Dedifferentiated amniotic fluid mesenchymal stem cell (primary cell): ENCODE results near the gene POLQ.
"Not testable (repeated sequence)": the region's sequence is repeated elsewhere in the genome, so short reads cannot be mapped to it uniquely, and the experiment has no call there.

Experiments used
- DNase-seq: peaks from one replicate; pipeline ENCODE4 v3.0.0-alpha.2; 2016; ENCODE audit errors: extremely low spot score

The POLQ gene

GRCh38 chr3:121418182-121418581 is 127.6 kb downstream of the POLQ start:
- DNase-seq = no peak

- DNase-seq = no peak
Observed at GRCh38 chr3:121414924-121415323, 130.9 kb downstream of the POLQ start.

DNA sequence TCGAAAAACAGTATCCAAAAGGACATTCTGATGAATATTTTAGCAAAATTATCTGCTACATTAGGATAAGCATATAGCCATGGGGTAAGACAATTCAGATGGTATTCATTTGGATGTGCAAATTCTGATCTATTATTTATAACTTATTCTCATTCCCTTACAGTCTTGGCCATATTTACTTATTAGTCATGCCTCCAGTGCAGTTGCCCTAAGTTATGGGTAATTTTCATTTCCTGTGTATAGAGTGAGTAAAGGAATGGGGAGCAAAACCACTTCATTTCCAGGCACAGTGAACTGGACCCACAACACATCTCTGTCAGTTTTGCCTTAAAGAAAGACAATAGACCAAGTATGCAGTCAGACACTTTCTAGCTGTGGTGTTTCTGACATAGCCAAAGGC is 134.3 kb downstream of the POLQ start:
- DNase-seq = no peak

GRCh38 chr3:121405631-121406030 is 140.2 kb downstream of the POLQ start:
- no peak for DNase-seq

- no peak for DNase-seq
Observed at GRCh38 chr3:121399820-121400219, 146.0 kb downstream of the POLQ start.

DNA sequence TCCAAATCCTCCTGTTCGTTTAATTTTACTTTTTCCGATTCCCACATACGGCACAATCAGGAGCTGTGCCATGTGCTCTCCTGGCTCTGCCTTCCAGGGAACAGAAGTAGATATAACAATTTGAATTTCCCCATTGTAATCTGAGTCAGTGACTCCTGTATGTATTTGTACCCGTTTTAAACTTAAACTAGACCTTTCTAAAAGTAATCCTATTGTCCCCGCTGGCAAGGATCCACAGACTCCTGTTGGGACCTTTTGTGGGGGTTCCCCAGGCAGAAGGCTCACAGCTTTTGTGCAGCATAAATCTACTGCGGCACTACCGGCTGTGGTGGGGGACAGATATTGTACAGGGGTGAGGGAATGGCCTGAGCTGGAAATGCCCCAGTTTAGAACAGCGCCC is 147.7 kb downstream of the POLQ start:
- DNase-seq = not testable (repeated sequence)

GRCh38 chr3:121395967-121396366 is 149.8 kb downstream of the POLQ start:
- not testable (repeated sequence) for DNase-seq

- DNase-seq = not testable (repeated sequence)
Observed at GRCh38 chr3:121388308-121388707, 157.5 kb downstream of the POLQ start.
